Activated CD8-positive, alpha-beta memory T cell treated with anti-CD3 and anti-CD28 coated beads, Interleukin-2, amount 50 U/mL, for 4 hours (primary cell): ENCODE data around the gene FUOM.
A peak's percentile ranks its signal among the peaks of the same experiment; 100 is the strongest.
"Not testable (repeated sequence)": the region's sequence is repeated elsewhere in the genome, so short reads cannot be mapped to it uniquely, and the experiment has no call there.

Experiments
- DNase-seq: peaks from one replicate; pipeline ENCODE4 v3.0.0-alpha.2; 2020

Gene FUOM

DNA sequence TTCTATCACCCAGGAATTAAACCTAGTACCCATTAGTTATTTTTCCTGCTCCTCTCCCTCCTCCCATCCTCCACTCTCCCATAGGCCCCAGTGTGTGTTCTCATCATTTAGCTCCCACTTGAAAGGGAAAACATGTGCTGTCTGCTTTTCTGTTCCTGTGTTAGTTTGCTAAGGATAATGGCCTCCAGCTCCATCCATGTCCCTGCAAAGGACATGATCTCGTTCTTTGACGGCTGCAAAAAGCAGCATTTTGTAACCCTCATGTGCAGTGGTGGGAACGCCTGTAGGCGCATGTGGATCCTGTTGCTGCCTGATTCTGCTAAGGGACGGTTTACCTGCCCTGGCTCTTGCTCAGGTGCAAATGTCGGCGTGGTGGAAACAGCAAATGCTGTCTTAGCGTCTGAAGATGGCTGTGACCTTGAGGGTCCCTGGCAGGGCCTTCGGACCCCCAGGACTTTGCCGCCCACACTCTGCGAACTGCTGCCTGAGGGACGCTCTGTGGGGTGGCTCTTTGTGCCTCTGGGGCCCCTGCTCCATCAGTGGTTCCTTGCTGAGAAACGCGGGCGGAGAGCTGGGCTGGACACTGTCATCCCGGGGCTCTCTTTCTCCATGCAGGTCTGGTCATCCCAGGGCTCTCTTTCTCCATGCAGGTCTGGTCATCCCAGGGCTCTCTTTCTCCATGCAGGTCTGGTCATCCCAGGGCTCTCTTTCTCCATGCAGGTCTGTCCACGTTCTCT is 30.6 kb upstream of the FUOM start:
- DNase-seq: no peak

DNA sequence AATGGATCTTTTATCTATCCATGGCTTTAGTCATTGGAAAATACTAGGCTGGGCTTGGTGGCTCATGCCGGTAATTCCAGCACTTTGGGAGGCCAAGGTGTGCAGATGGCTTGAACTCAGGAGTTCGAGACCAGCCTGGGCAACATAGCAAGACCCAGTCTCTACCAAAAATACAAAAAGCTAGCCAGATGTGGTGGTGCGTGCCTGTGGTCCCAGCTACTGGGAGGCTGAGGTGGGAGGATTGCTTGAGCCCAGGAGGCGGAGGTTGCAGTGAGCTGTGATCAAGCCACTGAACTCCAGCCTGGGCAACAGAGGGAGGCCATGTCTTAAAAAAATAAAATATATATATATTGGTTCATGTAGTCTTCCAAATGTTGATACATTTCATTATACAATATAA is 29.1 kb upstream of the FUOM start:
- not testable (repeated sequence) for DNase-seq

DNA sequence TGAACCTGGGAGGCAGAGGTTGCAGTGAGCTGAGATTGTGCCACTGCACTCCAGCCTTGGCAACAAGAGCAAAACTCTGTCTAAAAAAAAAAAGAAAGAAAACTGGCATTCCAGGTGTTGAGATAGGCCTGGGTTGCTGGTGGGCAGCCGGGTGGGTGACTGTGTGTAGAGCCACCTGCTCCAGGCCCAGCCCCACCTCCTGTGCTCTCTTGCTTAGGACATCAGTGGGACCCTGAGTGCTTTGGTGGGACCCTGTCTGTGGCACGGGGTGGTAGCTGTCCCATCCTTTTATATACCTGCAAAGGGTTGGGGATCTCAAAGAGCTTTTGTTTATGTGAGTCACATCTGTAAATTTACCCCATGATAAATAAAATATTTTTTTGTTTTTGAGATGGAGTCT is 27.4 kb upstream of the FUOM start:
- no peak for DNase-seq

DNA sequence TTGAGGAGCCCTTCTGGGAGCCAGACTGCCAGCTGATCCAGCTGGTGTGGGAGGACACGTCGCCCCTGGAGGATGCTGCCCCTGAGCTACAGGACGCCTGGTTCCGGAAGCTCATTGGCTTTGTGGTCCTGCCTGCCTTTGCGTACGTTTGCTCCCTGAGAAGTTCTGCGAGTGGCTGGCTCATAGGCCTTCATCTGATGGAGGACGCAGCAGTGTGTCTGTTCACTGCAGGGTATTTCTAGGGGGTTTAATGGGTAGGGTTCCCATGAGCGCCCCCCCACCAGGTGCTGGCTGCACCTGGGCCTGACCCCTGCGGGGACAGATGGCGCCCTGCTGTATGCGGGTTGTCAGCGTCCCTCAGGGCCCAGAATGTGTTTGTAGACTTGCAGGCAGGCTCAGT is 26.3 kb upstream of the FUOM start:
- DNase-seq: no peak

DNA sequence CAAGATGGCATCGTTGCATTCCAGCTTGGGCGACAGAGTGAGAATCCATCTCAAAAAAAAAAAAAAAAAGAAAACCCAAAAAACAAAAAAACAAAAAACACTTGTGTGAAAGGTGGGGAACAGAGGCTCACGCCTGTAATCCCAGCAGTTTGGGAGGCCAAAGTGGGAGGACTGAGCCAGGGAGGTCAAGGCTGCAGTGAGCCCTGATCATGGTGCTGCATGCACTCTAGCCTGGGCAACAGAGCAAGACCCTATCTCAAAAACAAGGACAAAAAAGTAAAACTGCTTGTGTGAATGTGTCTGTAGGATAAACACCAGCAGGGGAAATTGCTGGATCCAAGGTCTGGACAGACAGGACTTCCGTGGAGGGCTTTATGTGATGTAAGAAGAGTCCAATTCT is 25.7 kb upstream of the FUOM start:
- DNase-seq: no peak

DNA sequence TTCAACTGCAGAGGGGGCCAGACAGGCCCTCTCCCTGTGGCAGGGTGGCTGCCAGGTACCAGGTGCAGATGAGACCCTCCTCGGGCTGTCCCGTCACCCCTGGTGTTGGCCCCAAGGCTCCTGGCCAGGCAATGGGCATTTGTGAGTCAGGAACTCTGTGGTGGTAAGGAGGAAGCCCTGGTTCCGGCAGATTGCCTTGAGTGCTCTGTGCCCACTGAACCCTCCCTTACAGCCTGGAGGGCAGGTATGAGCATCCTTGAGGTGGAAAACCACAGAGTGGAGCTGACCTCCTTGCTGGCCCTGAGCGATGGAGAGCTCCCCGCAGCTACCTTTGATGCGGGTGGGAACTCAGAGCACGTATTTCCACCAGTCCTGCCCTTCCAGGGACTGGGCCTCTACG is 23.2 kb upstream of the FUOM start:
- DNase-seq: no peak

DNA sequence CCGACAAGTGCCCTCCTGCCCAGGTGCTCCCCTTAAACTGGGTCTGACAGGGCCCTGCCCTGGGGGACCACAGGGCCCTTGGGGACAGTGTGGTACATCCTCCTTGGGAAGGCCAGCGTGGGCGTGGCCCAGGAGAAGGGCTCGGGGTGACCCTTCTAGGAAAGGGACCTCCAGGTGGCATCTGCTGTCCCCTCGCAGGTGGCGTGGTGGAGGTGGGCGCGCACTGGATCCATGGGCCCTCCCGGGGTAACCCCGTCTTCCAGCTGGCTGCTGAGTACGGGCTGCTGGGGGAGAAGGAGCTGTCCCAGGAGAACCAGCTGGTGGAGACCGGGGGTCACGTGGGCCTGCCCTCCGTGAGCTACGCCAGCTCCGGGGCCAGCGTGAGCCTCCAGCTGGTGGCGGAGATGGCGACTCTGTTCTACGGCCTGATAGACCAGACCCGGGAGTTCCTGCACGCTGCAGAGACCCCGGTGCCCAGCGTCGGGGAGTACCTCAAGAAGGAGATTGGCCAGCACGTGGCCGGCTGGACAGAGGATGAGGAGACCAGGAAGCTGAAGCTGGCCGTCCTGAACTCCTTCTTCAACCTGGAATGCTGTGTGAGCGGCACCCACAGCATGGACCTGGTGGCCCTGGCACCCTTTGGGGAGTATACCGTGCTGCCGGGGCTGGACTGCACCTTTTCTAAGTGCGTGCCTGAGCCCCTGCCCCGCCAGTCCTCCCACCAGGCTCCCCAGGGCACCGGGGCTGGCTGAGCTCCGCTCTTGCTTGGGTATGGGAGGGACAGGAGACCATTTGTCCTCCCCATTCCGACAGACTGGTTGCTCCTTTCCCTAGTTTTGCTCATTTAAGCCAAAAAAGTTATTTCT is 22.2 kb upstream of the FUOM start:
- DNase-seq: no peak

DNA sequence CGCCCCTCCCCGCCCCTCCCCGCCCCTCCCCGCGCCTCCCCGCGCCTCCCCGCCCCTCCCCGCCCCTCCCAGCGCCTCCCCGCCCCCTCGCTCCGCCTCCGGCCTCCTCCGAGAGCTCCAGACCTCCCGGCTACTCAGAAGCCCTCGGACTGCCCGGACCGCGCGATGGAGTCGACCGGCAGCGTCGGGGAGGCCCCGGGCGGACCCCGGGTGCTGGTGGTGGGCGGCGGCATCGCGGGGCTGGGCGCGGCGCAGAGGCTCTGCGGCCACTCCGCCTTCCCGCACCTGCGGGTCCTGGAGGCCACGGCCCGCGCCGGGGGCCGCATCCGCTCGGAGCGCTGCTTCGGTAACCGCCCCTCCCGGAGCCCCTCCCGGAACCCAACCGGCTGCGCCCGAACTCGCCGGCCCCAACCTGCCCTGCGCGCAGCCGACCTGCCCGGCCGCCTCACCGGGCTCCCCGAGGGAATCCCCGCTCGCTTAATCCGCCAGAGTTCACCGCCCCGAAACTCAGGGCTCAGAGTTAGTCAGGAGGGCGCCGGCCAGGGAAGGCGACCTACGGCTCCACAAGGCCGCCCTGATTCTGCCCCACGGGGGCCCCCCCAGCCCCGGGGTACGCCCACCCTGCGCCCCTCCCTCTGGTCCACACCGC is 21.5 kb upstream of the FUOM start, which contains the start of gene PAOX:
TSS of gene PAOX (plus strand) at position 111 of the 649 bp plus-strand sequence. CDS start at position 166, 55 bp downstream.
- peak; percentile 65 for DNase-seq

DNA sequence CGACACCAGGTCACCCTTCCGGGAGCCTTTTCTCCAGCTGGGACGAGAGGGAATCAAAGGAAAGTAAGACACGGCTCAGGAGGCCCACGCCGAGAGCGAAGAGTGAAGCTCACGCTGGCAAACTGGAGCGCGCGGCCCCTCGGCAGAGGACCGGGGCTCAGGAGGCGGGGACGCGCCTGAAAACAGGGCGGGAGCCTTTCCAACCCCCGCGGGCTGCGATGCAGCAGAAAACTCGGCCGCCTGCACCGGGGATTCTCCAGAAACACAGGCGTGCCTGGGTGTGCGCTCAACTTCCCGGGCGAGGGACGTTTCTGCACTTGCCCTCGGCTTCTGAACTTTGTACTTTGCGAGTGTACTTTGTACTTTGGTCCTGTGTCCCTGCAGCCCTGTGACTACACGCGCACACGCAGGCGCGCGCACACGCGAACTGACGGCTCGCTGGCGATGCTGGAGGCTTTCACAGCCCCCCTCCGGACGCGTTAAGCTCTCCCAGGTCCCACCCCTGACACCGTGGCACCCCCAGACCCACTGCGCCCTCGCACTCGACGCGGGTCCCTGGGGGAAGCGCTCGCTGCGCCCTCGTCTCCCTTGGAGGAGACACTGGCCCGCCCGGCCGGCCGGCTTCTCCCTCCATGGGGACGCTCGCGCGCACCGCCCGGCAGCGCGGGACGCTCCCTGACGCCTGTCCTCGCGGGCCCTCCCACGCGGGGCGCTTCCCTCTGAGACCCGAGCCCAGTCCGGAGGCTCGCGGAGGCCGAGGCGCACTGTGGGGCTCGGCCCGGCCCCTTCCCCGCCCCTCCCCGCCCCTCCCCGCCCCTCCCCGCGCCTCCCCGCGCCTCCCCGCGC is 20.7 kb upstream of the FUOM start:
- peak; percentile 60 for DNase-seq

DNA sequence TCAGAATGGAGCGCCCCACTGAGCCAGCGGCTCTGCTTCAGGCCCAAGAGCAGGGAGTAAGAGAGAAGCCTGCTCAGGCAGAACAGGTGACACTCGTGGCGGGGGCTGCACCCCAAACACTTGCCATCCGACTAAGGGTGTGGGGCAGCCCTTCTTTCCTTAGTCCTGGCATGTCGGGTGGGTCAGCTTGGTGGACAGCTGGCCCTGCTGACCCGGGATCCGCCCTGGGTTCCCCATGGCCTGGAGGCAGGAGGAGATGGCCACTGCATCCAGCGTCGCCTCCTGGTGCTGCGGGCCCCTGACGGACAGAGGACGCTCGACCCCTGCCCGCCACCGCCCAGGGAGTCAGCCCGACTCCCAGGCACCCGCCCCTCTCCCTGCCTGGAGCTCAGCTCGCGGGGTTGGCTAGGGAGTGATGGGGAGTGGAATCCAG is 20.0 kb upstream of the FUOM start:
- no peak for DNase-seq

DNA sequence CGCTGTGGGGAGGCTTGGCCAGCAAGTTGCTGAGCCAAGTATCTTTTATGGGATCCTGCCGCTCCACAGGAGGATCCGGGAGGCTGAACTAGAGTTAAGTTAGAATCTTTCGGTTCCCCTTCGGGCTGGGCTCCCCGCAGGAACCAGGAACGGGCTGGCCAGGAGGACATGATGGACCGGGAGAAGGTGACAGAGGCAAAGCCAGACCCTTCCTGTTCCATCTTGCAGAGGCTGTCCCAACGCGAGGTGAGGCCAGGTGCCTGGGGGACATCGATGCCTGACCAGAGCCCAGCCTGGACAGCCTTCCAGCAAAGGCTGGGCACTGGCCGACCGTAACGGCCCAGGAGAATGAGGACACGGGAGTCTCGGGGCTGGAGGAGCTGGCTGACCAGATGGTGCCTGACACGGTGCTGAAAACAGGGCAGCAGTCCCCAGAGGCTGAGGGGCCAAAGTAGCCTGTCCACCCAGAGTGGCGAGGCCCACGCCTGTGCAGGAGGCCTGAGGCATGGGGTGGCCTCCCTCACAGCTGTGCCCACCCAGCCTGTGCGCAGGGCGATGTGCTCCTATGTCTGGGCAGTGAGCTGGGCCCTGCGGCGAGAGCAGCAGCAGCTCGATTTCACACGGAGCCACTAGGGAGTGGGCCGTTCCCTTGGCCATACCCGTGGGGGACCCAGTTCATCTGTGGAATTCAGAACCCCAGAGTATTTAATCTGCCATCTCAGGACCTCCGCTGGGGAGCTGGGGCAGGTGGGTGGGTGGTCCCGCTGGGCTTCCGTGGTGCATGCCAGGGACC is 19.4 kb upstream of the FUOM start:
- no peak for DNase-seq

DNA sequence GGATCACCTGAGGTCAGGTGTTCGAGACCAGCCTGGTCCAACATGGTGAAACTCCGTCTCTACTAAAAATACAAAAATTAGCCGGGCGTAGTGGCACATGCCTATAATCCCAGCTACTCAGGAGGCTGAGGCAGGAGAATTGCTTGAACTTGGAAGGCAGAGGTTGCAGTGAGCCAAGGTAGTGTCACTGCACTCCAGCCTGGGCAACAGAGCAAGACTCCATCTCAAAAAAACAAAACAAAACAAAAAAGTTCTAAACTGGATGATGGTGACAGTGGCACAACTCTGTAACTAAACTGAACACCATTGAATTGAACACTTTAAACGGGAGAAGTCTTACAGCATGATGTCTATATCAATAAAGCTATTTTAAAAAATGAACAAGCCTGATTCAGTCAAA is 18.4 kb upstream of the FUOM start:
- DNase-seq: not testable (repeated sequence)

DNA sequence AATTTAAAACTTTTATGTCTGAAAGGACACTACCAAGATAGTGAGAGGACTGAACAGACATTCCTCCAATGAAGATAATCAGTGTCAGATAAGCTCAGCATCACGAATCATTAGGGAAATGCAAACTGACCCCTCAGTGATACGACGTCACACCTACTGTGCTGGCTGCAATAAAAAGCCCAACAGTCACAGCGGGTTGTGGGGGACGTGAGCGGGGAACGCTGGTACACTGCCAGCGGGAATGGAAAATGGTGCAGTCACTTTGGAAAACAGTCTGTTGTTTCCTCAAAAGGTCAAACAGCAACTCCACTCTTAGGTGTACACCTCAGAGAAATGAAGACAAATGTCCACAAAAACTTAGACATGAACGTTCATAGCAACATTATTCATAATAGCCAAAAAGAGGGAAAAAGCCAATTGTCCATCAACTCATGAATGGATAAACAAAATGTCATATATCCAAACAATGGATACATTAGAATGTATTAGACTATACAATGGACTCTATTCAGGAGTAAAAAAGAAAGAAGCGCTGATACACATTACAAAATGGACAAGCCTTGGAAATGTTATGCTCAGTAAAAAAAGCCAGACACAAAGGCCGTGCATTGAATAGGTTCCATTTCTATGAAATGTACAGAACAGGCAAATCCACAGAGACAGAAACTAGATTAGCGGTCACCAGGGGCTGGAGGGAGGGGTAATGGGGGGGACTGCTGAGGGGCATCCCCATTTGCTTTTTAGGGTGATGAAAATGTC is 17.7 kb upstream of the FUOM start:
- DNase-seq: no peak

DNA sequence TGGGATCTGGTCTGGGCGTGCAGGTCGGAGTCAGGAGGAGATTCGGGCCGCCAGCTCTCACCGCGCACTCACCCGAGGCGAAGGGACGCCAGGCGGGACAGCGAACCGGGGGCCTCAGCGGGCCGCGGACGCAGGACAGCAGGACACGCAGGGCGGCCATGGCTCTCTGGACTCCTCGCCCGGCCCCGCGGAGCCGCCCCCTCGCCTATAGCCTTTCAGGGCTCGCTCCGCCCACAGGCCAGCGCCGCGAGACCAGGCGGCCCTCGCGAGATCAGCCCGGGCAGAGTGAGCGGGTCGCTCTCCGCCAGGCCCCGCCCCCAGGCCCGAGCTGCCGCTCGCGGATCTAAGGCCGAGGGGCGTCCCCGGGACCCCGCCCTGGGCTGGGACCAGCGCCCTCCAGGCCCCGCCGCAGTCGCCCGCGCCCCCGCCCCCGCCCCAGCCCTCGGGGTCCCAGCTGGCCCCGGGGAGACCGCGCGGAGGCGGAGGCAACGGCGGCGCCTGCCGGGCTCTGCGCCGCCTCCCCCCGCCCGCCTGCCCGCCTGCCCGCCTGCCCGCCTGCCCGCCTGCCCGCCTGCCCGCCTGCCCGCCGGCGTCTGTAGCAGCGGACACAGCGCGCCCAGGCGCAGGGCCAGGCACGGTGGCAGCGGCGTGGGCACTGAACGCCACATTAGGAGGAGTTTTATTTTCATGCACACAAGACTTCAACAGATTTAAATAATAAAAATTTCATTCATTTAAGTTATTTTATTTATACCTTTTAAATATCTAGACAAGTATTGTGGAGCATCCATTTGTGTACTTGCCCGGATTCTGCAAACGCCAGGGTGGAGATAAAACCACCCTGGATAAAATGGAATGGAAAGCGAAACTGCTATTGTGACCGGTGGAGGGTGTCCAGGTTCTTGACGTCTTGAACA is 15.6 kb upstream of the FUOM start, which contains the start of gene ECHS1:
TSS of gene ECHS1 (minus strand) at position 181 of the 917 bp plus-strand sequence. CDS start at position 160, 21 bp downstream.
- DNase-seq: peak; percentile 96

DNA sequence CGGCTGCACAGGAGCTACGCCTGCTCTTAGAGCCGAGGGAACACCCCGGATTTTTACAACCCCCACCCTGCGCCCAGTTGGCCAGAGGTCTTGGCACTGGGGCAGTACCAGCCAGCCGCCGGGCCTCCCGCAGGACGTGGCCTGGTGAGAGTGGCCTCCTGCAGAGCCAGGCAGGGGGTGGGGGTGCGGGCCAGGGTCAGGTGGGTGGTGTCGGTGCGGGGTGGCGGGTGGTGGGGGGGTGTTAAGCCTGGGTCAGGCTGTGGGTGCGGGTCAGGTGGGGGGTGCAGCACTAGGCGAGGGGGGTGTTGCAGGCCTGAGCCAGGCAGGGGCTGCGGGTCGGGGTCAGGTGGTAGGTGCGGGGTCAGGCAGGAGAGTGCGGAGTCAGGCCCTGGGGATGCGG is 14.7 kb upstream of the FUOM start:
- no peak for DNase-seq

DNA sequence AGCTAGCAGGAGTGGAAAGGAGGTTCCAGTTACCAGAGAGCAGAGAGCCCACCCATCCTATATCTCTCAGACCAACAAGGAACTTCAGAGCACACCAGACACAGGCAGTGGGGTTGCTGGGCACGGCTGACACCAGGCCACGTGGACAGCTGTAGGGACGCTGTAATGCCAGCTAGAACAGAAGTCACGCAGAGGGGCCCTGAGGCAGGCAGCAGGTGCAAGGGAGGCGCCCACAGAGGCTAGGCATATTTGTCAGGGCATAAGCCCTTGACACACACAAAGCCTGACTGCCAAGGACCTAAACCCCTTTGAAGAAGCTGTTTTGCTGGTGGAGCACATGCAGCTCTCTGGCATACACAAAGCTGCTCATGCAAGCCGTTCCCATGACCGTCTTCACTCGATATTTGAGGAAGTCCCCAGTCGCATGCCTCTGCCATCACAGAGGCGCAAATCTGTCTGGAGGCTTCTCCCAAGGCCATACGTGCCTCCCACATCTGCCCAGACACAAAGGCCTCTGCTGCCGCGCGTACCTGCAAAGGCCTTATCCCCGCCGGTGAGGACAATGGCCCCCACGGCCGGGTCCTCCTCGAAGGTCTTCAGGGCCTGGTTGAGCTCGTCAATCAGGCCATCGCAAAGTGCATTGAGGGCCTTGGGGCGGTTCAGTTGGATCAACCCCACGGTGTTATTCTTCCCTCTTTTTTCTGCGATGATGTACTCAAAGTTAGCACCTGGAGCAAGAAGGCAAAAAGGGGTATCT is 12.4 kb upstream of the FUOM start:
- no peak for DNase-seq

DNA sequence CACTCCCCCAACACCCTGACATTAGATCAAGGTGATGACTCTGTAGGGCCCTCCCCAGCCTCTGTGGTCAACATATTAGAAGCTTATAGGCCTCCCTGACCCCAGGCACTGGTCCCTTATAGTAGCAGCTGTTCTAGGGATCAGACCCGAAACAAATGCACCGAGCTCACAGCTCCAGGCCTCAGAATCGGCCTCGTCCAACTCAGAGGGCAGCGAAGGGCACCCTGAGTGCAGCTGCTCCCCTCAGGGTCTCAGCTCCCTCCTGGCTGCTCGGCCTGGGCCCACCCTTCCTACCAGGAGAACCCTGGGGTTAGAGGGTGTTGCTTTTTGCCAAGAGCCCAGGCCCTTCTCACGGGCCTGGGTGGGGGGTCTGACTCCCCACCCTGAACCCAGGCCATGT is 10.3 kb upstream of the FUOM start:
- no peak for DNase-seq

DNA sequence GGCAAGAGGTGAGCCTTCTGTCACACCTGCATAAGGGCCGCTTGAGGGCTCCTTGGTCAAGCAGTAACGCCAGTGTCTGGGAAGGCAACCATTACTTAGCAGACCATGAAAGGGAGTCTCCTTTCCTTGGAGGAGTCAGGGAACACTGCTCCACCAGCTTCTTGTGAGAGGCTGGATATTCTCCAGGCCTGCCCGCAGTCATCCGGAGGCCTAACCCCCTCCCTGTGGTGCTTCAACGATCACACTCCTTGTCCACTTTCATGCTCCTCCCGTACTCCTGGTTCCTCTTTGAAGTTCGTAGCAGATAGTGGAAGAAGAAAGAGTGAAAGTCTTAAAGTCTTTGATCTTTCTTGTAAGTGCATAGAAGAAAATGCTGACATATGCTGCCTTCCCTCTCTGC is 9.6 kb upstream of the FUOM start:
- not testable (repeated sequence) for DNase-seq

DNA sequence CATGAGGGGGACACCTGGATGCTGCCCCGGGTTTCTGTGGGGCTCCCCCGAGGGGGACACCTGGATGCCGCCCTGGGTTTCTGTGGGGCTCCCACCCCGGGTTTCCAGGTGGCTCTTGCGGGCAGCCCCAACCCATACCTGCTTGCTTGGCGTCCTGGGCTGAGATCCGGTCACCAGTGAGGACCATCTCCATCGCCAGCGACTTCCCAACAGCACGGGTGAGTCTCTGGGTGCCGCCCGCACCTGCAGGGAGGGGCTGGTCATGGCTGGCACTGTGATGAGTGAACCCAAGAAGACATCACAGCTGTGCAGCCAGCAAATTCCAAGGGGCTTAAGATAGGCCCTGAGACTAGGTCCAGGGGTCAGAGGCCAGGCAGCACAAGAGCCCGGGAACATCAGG is 8.9 kb upstream of the FUOM start:
- no peak for DNase-seq
